ENCODE measurements around the gene MYLIP.
A peak's percentile ranks its signal among the peaks of the same experiment; 100 is the strongest.

MYLIP gene

GRCh38 chr6:16179063-16179462 lies 50.2 kb downstream of the MYLIP start:
- H3K4me3 ChIP-seq (ENCODE audit: low read depth, low read length), result no peak overlapping the region
- no peak for TF ChIP-seq CTCF (IDR thresholded peaks at IDR 0.05; ENCODE audit: low read depth, low read length)

- no peak overlapping the region for H3K4me3 ChIP-seq (ENCODE audit: low read depth, low read length)
- TF ChIP-seq CTCF (IDR thresholded peaks at IDR 0.05; ENCODE audit: low read depth, low read length), result no peak
These were observed 51.1 kb downstream of the MYLIP start for GRCh38 chr6:16179970-16180431.

GRCh38 chr6:16180696-16181438 lies 52.0 kb downstream of the MYLIP start:
- TF ChIP-seq CTCF (IDR thresholded peaks at IDR 0.05; ENCODE audit: low read depth, low read length), result no peak
- H3K4me3 ChIP-seq (ENCODE audit: low read depth, low read length), result no peak overlapping the region

- H3K4me3 ChIP-seq (ENCODE audit: low read depth, low read length), result no peak overlapping the region
- no peak for TF ChIP-seq CTCF (IDR thresholded peaks at IDR 0.05; ENCODE audit: low read depth, low read length)
These were observed 52.8 kb downstream of the MYLIP start for GRCh38 chr6:16181439-16182297.

- H3K4me3 ChIP-seq (ENCODE audit: low read depth, low read length), result no peak overlapping the region
- peak; percentile 46; the same call in 1 of the 2 replicates for TF ChIP-seq CTCF (IDR thresholded peaks at IDR 0.05; ENCODE audit: low read depth, low read length)
These were observed 54.3 kb downstream of the MYLIP start for GRCh38 chr6:16183187-16183664.

- TF ChIP-seq CTCF (IDR thresholded peaks at IDR 0.05; ENCODE audit: low read depth, low read length), result 0 out of 2 replicates have a peak, but pooled peaks have one; percentile 10
- H3K4me3 ChIP-seq (ENCODE audit: low read depth, low read length), result no peak overlapping the region
These were observed 55.2 kb downstream of the MYLIP start for GRCh38 chr6:16184129-16184528.

Measured in WI38 (cell line).